BJ (cell line): ENCODE results near the gene UQCC3. TPM values are rescaled to one million over a fixed set of nuclear protein-coding genes. Genes with fewer than 3 reads are reported as not detected.

Experiments
- CTCF ChIA-PET: fragments of 350-600 bp; formaldehyde crosslinking; extraction: SDS; loops from one replicate; lab custom pipeline; 2021; ENCODE audit warnings: antibody characterized with exemption, inconsistent platforms; lab: Yijun Ruan, JAX
- POLR2A ChIA-PET: fragments of 300-600 bp; sonication (Branson Sonifier 250); formaldehyde crosslinking; extraction: SDS; loops from one replicate; lab custom pipeline; 2021; ENCODE audit warnings: antibody characterized with exemption; lab: Charles Lee
- DNase-seq: peaks from one replicate; pipeline ENCODE4 v3.0.0-alpha.2; 2011; ENCODE audit warnings: low read depth
- H3K27me3 ChIP-seq: 2 replicates; pipeline ENCODE4 v1.6.0; 2011; ENCODE audit warnings: low read length; ENCODE audit not compliant: control insufficient read depth, insufficient read depth
- H3K36me3 ChIP-seq: 2 replicates; pipeline ENCODE4 v1.5.1; 2011; ENCODE audit warnings: low read length; ENCODE audit not compliant: control insufficient read depth, insufficient read depth
- H3K4me3 ChIP-seq: 2 replicates; pipeline ENCODE4 v1.5.1; 2011; ENCODE audit warnings: low read depth, mild to moderate bottlenecking, control low read depth, low read length
- CTCF ChIP-seq: IDR thresholded peaks from 2 replicates; pipeline ENCODE4 v1.5.1; 2011; ENCODE audit warnings: low read depth, mild to moderate bottlenecking, control low read depth, inconsistent platforms, low read length, moderate library complexity; ENCODE audit not compliant: insufficient read depth
- polyA plus RNA-seq: library from polyadenylated mRNA; depleted of rRNA; stranded (reverse); fragments of >200 nt; gene quantifications from 2 replicates; pipeline ENCODE4 v1.2.3, GENCODE V29; 2011; rRNA removed
- small RNA-seq: library from RNA; depleted of rRNA; stranded (forward); fragments of <200 nt; gene quantifications from one replicate; pipeline ENCODE3, GENCODE V24; 2012; ENCODE audit warnings: low replicate concordance, low read depth; ENCODE audit not compliant: insufficient read length

Gene UQCC3
- polyA plus RNA-seq, 1 experiment = 6.9 TPM

- TF ChIP-seq CTCF = no peak
- ChIA-PET CTCF (interaction anchor here (1.1 to 1.3 kb wide), 3 partner anchors 11 to 104 kb away, joined by 3 to 4 read pairs (median 3); partner anchors contain the start of gene HNRNPUL2), POLR2A (no interaction called here)
- no peak for DNase-seq
- Histone ChIP-seq H3K27me3 (no peaks in the 10 kb centered on the region), H3K4me3 (no peak overlapping the region), H3K36me3 (peaks cover 47% of the 10 kb centered on the region)
Measured at GRCh38 chr11:62716206-62716605, 44.7 kb downstream of the UQCC3 start.

GRCh38 chr11:62716816-62717215 lies 45.3 kb downstream of the UQCC3 start:
- no peak for DNase-seq
- ChIA-PET POLR2A (no interaction called here), CTCF (interaction anchor here (0.6 to 1.3 kb wide), 3 partner anchors 10 to 926 kb away, joined by 3 read pairs; partner anchors contain the start of gene HNRNPUL2)
- Histone ChIP-seq H3K4me3 (no peak overlapping the region), H3K27me3 (no peaks in the 10 kb centered on the region), H3K36me3 (peaks cover 48% of the 10 kb centered on the region)
- TF ChIP-seq CTCF = no peak

GRCh38 chr11:62719302-62719978 lies 48.0 kb downstream of the UQCC3 start:
- peaks cover 48% of the 10 kb centered on the region for H3K36me3 ChIP-seq
- H3K27me3 ChIP-seq = no peaks in the 10 kb centered on the region
- ChIA-PET CTCF (interaction anchor here (1.0 to 1.8 kb wide), 2 partner anchors 9 to 39 kb away, joined by 3 to 5 read pairs; no protein-coding TSS in a partner anchor), POLR2A (no interaction called here)
- no peak for DNase-seq
- H3K4me3 ChIP-seq = no peak overlapping the region
- no peak for TF ChIP-seq CTCF

- H3K27me3 ChIP-seq = no peaks in the 10 kb centered on the region
- POLR2A ChIA-PET = no interaction called here
- no peak for TF ChIP-seq CTCF
- peaks cover 28% of the 10 kb centered on the region for H3K36me3 ChIP-seq
- CTCF ChIA-PET = no interaction called here
- no peak for DNase-seq
- H3K4me3 ChIP-seq = no peak overlapping the region
Measured at GRCh38 chr11:62721994-62722393, 50.5 kb downstream of the UQCC3 start.

Small RNAs within 50 kb of the gene (small RNA-seq; reads per million reads assigned to genes)
- gene SNORA57 = not detected

Other genes with a start within 250 kb of the UQCC3 start
- 145 and 185 TPM in 2 replicates for gene AHNAK, start 124.9 kb upstream of the UQCC3 start, polyA plus RNA-seq
- gene EEF1G, start 97.8 kb upstream of the UQCC3 start, polyA plus RNA-seq = 2,358 and 2,459 TPM in 2 replicates
- gene TUT1, start 80.2 kb upstream of the UQCC3 start, polyA plus RNA-seq = 6.4 and 9.9 TPM in 2 replicates
- 16.4 and 17.8 TPM in 2 replicates for gene MTA2, start 69.8 kb upstream of the UQCC3 start, polyA plus RNA-seq
- gene EML3, start 58.9 kb upstream of the UQCC3 start, polyA plus RNA-seq = 18.9 and 26.5 TPM in 2 replicates
- gene ROM1, start 58.4 kb upstream of the UQCC3 start, polyA plus RNA-seq = 2.1 and 2.2 TPM in 2 replicates
- 24.5 and 42.4 TPM in 2 replicates for gene B3GAT3, start 49.7 kb upstream of the UQCC3 start, polyA plus RNA-seq
- 388 and 463 TPM in 2 replicates for gene GANAB, start 25.1 kb upstream of the UQCC3 start, polyA plus RNA-seq
- 6.7 and 17.3 TPM in 2 replicates for gene INTS5, start 18.4 kb upstream of the UQCC3 start, polyA plus RNA-seq
- gene C11orf98, start 6.5 kb upstream of the UQCC3 start, polyA plus RNA-seq = 43.0 and 45.2 TPM in 2 replicates
- 5.1 and 6.6 TPM in 2 replicates for gene CSKMT, start 6.4 kb upstream of the UQCC3 start, polyA plus RNA-seq
- gene LBHD1, start 594 bp downstream of the UQCC3 start, polyA plus RNA-seq = 4.0 and 4.1 TPM in 2 replicates
- gene UBXN1, start 7.4 kb downstream of the UQCC3 start, polyA plus RNA-seq = 83.7 and 86.0 TPM in 2 replicates
- 2.6 and 2.9 TPM in 2 replicates for gene LRRN4CL, start 17.9 kb downstream of the UQCC3 start, polyA plus RNA-seq
- gene BSCL2, start 35.8 kb downstream of the UQCC3 start, polyA plus RNA-seq = 70.8 and 94.1 TPM in 2 replicates
- not detected in 2 replicates for gene GNG3, start 36.0 kb downstream of the UQCC3 start, polyA plus RNA-seq
- 10.0 and 17.3 TPM in 2 replicates for gene HNRNPUL2, start 55.8 kb downstream of the UQCC3 start, polyA plus RNA-seq
- gene TTC9C, start 56.8 kb downstream of the UQCC3 start, polyA plus RNA-seq = 31.7 and 32.6 TPM in 2 replicates
- gene ZBTB3, start 82.5 kb downstream of the UQCC3 start, polyA plus RNA-seq = 3.5 and 3.8 TPM in 2 replicates
- gene POLR2G, start 89.9 kb downstream of the UQCC3 start, polyA plus RNA-seq = 151 and 208 TPM in 2 replicates
- gene TAF6L, start 99.7 kb downstream of the UQCC3 start, polyA plus RNA-seq = 9.1 and 17.0 TPM in 2 replicates
- gene TMEM179B, start 115.7 kb downstream of the UQCC3 start, polyA plus RNA-seq = 76.2 and 97.1 TPM in 2 replicates
- 13.6 and 15.7 TPM in 2 replicates for gene TMEM223, start 120.3 kb downstream of the UQCC3 start, polyA plus RNA-seq
- 37.8 and 51.0 TPM in 2 replicates for gene NXF1, start 133.8 kb downstream of the UQCC3 start, polyA plus RNA-seq
- 61.5 and 76.6 TPM in 2 replicates for gene STX5, start 160.4 kb downstream of the UQCC3 start, polyA plus RNA-seq
- not detected in 2 replicates for gene TEX54, start 161.2 kb downstream of the UQCC3 start, polyA plus RNA-seq
- 24.4 and 37.9 TPM in 2 replicates for gene WDR74, start 167.9 kb downstream of the UQCC3 start, polyA plus RNA-seq
- gene SLC3A2, start 209.2 kb downstream of the UQCC3 start, polyA plus RNA-seq = 394 and 535 TPM in 2 replicates
- not detected in 2 replicates for gene CHRM1, start 249.7 kb downstream of the UQCC3 start, polyA plus RNA-seq